ENCODE measurements around the gene CCL1. TPM values are rescaled to one million over a fixed set of nuclear protein-coding genes. Genes with fewer than 3 reads are reported as not detected.

CCL1 gene, protein sequence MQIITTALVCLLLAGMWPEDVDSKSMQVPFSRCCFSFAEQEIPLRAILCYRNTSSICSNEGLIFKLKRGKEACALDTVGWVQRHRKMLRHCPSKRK
- total RNA-seq = not detected

DNA sequence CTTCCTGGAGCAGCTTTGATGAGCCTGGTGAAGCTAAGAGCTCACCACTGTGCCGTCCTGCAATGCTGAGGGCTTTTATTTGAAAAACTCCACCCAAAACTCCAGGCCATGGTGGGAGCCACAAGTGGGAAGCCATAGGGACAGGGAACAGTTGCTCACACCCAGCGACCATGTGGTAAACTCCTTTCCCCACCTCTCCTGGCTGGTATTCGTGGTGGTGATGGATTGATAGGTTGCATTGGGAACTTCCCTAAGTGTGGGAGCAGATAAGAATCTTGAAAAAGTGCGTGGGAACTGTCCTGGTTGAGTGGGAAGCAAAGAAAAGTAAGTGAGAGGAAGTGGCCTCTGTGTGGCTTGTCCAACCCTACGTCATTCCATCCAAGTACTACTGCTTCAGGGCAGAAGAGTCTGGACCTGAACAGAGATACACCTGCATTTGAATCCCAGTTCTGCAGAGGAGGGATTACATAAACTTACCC is at the start of gene CCL1:
Gene CCL1, minus strand, starts transcription at position 51 of the 479 bp plus-strand sequence. CDS start 72 bp downstream, outside the sequence.
- Histone ChIP-seq H3K27ac (no peak within 1 kb of the TSS), H3K9me3 (no peaks in the 10 kb centered on the region), H3K4me1 (no peaks in the 10 kb centered on the region), H3K4me3 (no peak within 1 kb of the TSS), H3K36me3 (no peaks in the 10 kb centered on the region), H3K27me3 (peaks cover 44% of the 10 kb centered on the region)
- WGBS, 2 donors (ENCODE audit: low coverage in 1 of 2) = 29 to 35% methylated on average over 3 to 4 of the region's 5 CpGs
- no peak for ATAC-seq
- no peak for TF ChIP-seq POLR2A (IDR thresholded peaks at IDR 0.05)
- no peak for TF ChIP-seq POLR2AphosphoS5 (IDR thresholded peaks at IDR 0.05)
- TF ChIP-seq, protein P1, sequence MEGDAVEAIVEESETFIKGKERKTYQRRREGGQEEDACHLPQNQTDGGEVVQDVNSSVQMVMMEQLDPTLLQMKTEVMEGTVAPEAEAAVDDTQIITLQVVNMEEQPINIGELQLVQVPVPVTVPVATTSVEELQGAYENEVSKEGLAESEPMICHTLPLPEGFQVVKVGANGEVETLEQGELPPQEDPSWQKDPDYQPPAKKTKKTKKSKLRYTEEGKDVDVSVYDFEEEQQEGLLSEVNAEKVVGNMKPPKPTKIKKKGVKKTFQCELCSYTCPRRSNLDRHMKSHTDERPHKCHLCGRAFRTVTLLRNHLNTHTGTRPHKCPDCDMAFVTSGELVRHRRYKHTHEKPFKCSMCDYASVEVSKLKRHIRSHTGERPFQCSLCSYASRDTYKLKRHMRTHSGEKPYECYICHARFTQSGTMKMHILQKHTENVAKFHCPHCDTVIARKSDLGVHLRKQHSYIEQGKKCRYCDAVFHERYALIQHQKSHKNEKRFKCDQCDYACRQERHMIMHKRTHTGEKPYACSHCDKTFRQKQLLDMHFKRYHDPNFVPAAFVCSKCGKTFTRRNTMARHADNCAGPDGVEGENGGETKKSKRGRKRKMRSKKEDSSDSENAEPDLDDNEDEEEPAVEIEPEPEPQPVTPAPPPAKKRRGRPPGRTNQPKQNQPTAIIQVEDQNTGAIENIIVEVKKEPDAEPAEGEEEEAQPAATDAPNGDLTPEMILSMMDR (IDR thresholded peaks at IDR 0.05) = no peak
- TF ChIP-seq EP300 (IDR thresholded peaks at IDR 0.05) = no peak

DNA sequence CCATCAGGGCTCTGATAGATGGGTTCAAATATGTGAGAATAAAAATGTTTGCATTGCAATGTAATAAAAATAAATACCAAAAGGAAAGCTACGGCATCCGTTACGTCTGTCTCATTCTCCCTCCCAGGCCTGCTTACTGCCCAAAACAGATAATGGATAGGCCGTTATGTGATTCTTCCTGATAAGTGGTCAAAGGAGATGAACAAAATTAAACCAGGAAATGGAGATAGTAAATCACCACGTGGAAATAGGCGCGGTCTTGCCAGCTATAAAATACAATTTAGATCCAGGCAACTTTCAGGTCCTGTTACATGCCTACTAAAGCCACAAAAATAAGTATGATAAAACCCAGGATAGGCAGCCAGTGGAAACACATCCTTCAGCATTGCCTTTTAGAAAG is 49.5 kb upstream of the CCL1 start:
- no peak for TF ChIP-seq POLR2A (IDR thresholded peaks at IDR 0.05)
- TF ChIP-seq POLR2AphosphoS5 (IDR thresholded peaks at IDR 0.05) = no peak
- TF ChIP-seq, protein P1 (IDR thresholded peaks at IDR 0.05) = no peak
- no peak for TF ChIP-seq EP300 (IDR thresholded peaks at IDR 0.05)
- H3K4me1 ChIP-seq = no peaks in the 10 kb centered on the region
- H3K4me3 ChIP-seq = no peak overlapping the region
- H3K27me3 ChIP-seq = peaks cover 70% of the 10 kb centered on the region
- H3K9me3 ChIP-seq = no peaks in the 10 kb centered on the region
- no peaks in the 10 kb centered on the region for H3K36me3 ChIP-seq
- 43 to 44% methylated on average over 7 of the region's 7 CpGs for WGBS, 2 donors (ENCODE audit: low coverage in 1 of 2)
- no peak overlapping the region for H3K27ac ChIP-seq
- ATAC-seq = no peak

DNA sequence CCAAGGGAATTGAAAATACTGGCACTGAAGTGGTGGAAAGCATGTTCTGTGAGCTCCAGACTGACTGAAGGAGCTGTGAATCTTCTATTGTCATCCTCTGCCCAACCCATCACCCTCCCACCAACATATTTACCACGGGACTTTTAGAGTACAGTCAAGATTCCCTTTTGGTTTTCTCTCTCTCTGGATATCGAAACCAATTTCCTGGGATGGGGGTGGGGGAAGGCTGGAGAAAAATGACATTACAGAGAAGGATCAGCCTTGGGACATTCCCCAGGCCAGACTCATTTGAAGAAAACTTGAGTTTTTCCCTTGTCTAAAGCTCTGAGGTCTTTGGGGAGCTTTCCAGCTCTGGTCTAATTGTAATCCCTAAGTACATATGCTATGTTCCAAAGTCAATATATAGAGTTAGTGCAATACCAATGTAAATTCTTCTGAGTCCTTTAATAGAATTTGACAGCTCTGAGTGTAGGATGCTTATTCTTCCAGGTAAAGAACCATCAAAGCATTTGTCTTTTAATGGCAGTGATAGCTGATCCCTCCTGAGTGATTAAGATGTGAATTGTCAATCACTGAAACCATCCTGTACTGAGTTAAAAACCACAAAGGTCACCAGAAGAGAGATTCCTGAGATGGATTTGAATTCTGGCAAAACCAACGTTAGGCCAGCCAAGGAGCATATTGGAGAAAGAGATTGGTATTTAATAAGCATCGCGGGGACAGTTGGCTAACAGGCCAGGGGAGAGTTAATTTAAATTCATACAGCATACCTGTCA is 48.8 kb upstream of the CCL1 start:
- no peaks in the 10 kb centered on the region for H3K4me1 ChIP-seq
- H3K4me3 ChIP-seq = no peak overlapping the region
- H3K27me3 ChIP-seq = peaks cover 74% of the 10 kb centered on the region
- no peak for ATAC-seq
- TF ChIP-seq, protein P1 (IDR thresholded peaks at IDR 0.05) = no peak
- no peak for TF ChIP-seq POLR2A (IDR thresholded peaks at IDR 0.05)
- TF ChIP-seq POLR2AphosphoS5 (IDR thresholded peaks at IDR 0.05) = no peak
- TF ChIP-seq EP300 (IDR thresholded peaks at IDR 0.05) = no peak
- H3K9me3 ChIP-seq = no peaks in the 10 kb centered on the region
- H3K36me3 ChIP-seq = no peaks in the 10 kb centered on the region
- H3K27ac ChIP-seq = no peak overlapping the region
- WGBS, 2 donors (ENCODE audit: low coverage in 1 of 2) = 65 to 69% methylated on average over 2 to 5 of the region's 5 CpGs

DNA sequence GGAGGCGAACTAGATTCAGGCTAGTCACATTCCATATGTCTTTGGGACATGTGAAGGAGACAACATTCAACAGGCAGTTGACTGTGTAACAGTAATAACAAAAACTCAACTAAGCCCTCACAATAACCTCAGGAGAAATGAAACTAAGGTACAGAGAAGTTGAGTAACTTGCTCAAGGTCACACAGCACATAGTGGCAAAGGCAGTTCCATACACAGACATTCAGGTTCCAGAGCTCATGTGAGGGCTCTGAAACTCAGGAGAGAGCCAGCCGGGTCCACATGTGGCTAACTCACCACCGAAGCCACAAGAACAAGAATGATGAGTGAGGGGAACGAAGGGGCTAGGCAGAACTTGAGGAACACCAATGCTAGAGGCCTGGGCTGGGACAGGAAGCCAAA is 46.3 kb upstream of the CCL1 start:
- 80 to 82% methylated on average over 4 of the region's 4 CpGs for WGBS, 2 donors (ENCODE audit: low coverage in 1 of 2)

More for the DNA sequence above, 46.3 kb upstream of the CCL1 start:
- H3K27me3 ChIP-seq = peaks cover 55% of the 10 kb centered on the region
- no peaks in the 10 kb centered on the region for H3K36me3 ChIP-seq
- H3K9me3 ChIP-seq = no peaks in the 10 kb centered on the region
- TF ChIP-seq, protein P1 (IDR thresholded peaks at IDR 0.05) = no peak
- no peak for TF ChIP-seq POLR2AphosphoS5 (IDR thresholded peaks at IDR 0.05)
- TF ChIP-seq EP300 (IDR thresholded peaks at IDR 0.05) = no peak
- no peak for TF ChIP-seq POLR2A (IDR thresholded peaks at IDR 0.05)
- H3K4me1 ChIP-seq = no peaks in the 10 kb centered on the region
- H3K27ac ChIP-seq = no peak overlapping the region
- no peak for ATAC-seq
- no peak overlapping the region for H3K4me3 ChIP-seq
